Measurements from ENCODE around the gene MICA.
"Not testable (repeated sequence)": the region's sequence is repeated elsewhere in the genome, so short reads cannot be mapped to it uniquely, and the experiment has no call there.

The MICA gene

DNA sequence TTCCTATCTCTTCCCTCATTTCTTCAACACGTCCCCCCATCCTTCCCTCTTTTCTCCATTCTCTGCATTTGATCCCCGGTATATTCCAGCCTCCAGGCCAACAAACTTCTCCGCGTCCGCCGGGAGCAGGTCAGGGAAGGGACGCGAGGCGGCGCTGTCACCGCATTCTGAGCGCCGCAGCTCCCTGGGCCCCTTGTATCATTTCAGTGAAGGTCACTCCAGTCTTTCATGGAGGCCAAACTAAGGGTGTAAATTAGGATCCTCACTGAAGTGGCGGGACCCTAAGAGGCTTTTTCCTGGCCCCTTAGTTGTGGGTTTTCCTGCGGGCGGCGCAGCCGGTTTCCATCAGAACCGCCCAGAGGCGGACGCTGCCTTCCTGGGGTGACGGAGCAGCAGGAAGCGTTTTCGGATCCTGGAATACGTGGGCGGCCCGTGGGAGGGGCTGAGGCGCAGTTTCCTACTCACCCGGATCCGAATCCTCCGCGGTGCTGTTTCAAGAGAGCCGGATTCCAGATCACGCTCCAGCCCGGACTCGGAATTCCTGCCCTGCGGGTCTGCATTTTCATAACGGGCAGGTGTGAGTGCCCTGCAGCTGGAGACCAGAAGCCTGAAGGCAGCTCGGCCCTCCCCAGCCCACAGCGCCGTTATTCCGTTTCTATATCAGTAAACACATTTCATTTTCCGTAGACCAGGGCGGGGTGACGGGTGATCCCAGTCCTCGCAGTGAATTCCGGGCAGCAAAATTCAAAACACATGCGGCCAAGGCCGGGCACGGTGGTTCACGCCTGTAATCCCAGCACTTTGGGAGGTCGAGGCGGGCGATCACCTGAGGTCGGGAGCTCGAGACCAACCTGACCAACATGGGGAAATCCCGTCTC is 3.6 kb upstream of the MICA start:
- TF ChIP-seq, protein P1, sequence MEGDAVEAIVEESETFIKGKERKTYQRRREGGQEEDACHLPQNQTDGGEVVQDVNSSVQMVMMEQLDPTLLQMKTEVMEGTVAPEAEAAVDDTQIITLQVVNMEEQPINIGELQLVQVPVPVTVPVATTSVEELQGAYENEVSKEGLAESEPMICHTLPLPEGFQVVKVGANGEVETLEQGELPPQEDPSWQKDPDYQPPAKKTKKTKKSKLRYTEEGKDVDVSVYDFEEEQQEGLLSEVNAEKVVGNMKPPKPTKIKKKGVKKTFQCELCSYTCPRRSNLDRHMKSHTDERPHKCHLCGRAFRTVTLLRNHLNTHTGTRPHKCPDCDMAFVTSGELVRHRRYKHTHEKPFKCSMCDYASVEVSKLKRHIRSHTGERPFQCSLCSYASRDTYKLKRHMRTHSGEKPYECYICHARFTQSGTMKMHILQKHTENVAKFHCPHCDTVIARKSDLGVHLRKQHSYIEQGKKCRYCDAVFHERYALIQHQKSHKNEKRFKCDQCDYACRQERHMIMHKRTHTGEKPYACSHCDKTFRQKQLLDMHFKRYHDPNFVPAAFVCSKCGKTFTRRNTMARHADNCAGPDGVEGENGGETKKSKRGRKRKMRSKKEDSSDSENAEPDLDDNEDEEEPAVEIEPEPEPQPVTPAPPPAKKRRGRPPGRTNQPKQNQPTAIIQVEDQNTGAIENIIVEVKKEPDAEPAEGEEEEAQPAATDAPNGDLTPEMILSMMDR (IDR thresholded peaks at IDR 0.05; ENCODE audit: insufficient read depth, low read length, poor library complexity, severe bottlenecking): peak; percentile 97
- no peaks in the 10 kb centered on the region for H3K27me3 ChIP-seq (replicated peaks; ENCODE audit: control insufficient read depth, insufficient read depth, low read length)
- peak; percentile 85 for DNase-seq (ENCODE audit: extremely low read depth, insufficient read length)
- H3K4me3 ChIP-seq (replicated peaks; ENCODE audit: low read depth, low read length): peak overlapping the region; percentile 90
- H3K36me3 ChIP-seq (ENCODE audit: control insufficient read depth, insufficient read depth, low read length): no peaks in the 10 kb centered on the region

DNA sequence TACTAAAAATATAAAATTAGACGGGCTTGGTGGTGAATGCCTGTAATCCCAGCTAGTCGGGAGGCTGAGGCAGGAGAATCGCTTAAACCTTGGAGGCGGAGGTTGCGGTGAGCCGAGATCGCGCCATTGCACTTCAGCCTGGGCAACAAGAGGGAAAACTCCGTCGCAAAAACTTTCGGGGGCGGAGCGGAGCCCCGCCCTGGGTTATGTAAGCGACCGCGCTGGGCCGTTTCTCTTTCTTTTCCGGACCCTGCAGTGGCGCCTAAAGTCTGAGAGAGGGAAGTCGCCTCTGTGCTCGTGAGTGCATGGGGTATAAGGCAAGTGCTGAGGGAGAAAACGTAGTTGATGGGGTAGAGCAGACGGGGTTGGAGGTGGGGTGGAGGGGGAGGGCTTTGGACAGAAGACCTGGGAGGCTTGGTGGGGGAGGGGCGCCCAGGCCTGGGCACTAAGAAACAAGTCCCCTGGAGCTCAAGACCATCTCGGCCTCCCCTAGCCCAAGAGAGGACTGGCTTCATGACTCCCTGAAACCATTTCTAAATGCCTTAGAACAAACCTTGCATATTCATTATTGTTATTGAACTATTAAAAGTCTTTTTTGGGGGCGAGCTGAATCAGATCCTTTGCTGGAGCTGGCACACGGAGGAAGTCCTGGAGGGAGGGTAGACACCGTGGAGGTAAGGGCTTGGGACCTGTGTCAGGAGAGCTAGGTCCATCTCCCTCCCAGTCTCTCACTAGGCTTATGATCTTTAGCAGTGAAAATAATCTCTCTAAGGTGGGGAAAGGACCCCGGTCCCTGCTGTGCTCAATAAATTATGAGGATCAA is 2.7 kb upstream of the MICA start:
- Histone ChIP-seq H3K27me3 (replicated peaks; ENCODE audit: control insufficient read depth, insufficient read depth, low read length) (no peaks in the 10 kb centered on the region), H3K4me3 (replicated peaks; ENCODE audit: low read depth, low read length) (peak overlapping the region; percentile 90), H3K36me3 (ENCODE audit: control insufficient read depth, insufficient read depth, low read length) (no peaks in the 10 kb centered on the region)
- TF ChIP-seq, protein P1 (IDR thresholded peaks at IDR 0.05; ENCODE audit: insufficient read depth, low read length, poor library complexity, severe bottlenecking): no peak
- peak; percentile 81 for DNase-seq (ENCODE audit: extremely low read depth, insufficient read length)

DNA sequence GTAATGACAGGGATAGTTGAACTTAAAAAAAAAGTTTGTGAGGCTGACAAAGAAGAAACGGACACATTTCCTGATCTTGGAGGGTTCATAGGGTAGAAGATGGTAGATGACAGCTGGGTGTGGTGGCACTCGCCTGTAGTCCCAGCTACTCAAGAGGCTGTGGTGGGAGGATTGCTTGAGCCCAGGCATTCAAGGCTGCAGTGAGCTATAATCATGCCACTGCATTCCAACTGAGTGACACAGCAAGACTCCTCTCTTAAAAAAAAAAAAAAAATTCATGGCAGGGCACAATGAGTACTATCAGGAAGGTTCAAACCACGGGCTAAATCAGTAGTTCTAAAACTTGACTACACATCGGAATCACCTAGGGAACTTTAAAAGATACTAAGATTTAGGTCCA is 2.0 kb upstream of the MICA start:
- TF ChIP-seq, protein P1 (IDR thresholded peaks at IDR 0.05; ENCODE audit: insufficient read depth, low read length, poor library complexity, severe bottlenecking): no peak
- Histone ChIP-seq H3K36me3 (ENCODE audit: control insufficient read depth, insufficient read depth, low read length) (no peaks in the 10 kb centered on the region), H3K4me3 (replicated peaks; ENCODE audit: low read depth, low read length) (peak overlapping the region; percentile 90), H3K27me3 (replicated peaks; ENCODE audit: control insufficient read depth, insufficient read depth, low read length) (no peaks in the 10 kb centered on the region)
- DNase-seq (ENCODE audit: extremely low read depth, insufficient read length): no peak

DNA sequence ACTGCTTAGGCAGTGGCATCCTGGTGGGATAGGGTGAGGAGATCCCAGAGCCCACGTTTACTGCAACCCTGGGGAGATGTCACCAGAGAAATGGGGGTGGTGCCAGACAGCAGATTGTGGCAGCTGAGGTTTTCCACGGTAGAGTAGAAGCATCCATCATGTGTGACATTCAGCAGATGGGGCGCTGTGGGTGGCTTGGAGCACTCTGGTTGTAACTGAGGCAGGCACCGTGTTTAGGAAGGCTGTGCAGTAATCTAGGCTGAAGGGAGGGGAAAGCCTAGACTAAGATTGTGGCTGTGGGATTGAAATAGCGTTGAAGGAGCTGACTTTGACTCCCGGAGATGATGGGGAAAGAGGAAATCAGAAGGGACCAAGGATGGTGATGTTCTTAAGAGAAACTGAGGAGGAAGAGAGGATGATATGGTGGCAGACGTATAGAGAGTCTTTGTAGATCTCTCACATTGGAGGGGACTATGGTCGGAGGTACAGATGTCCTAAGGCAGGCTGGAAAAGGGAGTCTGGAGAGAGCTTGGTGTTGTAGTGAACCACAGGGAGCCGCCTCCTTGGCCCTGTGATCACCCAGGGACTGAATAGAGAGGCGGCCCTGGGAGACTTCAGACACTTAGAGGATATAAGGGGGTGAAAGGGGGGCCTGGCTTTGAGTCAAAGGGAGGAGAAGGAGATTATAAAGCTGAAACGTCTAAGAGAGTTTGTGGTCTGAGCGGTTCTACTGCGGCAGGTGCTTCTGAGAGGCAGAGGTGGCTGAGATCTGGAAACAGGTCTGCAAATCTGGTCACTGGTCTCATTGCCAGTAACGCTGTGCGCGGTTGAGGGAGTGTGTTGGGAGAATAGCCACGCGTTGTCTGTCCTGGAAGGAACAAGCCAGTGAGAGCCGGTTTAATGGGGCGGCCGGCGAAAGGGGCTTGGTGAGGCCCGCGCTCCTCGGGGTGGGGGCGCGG is 792 bp upstream of the MICA start:
- peak overlapping the region; percentile 90 for H3K4me3 ChIP-seq (replicated peaks; ENCODE audit: low read depth, low read length)
- no peaks in the 10 kb centered on the region for H3K27me3 ChIP-seq (replicated peaks; ENCODE audit: control insufficient read depth, insufficient read depth, low read length)
- H3K36me3 ChIP-seq (ENCODE audit: control insufficient read depth, insufficient read depth, low read length): no peaks in the 10 kb centered on the region
- no peak for DNase-seq (ENCODE audit: extremely low read depth, insufficient read length)
- TF ChIP-seq, protein P1 (IDR thresholded peaks at IDR 0.05; ENCODE audit: insufficient read depth, low read length, poor library complexity, severe bottlenecking): peak; percentile 15

DNA sequence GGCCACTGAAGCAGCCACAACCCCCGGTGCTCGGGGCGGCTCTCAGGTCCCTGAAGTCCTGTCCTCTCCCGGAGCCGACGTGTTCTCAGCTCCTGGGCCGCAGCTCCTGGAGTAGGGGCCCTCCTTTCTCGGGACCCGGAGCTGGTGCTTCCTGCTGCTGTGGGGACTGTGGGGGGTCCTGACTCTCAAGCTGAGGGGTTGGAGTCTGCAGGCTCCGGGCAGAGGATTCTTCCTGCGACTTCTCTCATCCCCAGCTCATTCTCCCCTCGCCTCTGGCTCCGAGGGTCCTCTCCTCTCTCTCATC is 618 bp downstream of the MICA start:
- peak overlapping the region; percentile 90 for H3K4me3 ChIP-seq (replicated peaks; ENCODE audit: low read depth, low read length)
- not testable (repeated sequence) for H3K27me3 ChIP-seq (replicated peaks; ENCODE audit: control insufficient read depth, insufficient read depth, low read length); H3K36me3 ChIP-seq (ENCODE audit: control insufficient read depth, insufficient read depth, low read length); DNase-seq (ENCODE audit: extremely low read depth, insufficient read length)
